Stimulated activated CD8-positive, alpha-beta memory T cell treated with anti-CD3 and anti-CD28 coated beads, Interleukin-15, amount 100 ng/mL, for 1 hour (primary cell): ENCODE measurements around the gene PSMD3.

Source experiments
- DNase-seq: peaks from one replicate; pipeline ENCODE4 v3.0.0-alpha.2; 2020; ENCODE audit warnings: low read depth

Gene PSMD3

DNA sequence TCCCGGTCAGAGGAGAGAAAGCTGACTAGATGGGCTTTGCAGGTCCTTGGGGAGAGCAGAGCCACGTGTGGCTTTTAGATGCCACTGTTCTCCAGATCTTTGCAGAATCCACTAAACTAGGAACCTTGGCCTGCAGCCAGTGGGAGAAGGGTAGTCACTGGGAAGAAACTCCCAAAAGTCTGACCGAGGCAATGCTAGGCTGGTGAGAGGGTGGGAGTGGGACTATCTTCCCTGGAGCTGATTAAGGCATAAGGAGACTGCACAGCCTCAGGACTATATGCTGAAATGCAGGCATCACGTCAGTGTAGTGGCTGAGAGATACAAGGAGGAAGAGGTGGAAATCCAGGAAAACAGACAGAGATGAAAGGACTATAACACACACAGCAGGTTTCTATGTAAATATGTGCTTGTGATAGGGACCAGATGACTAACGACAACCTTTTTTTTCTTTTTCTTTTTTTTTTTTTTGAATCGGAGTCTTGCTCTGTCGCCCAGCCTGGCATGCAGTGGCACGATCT, 20.0 kb upstream of the PSMD3 start:
- DNase-seq, result no peak

DNA sequence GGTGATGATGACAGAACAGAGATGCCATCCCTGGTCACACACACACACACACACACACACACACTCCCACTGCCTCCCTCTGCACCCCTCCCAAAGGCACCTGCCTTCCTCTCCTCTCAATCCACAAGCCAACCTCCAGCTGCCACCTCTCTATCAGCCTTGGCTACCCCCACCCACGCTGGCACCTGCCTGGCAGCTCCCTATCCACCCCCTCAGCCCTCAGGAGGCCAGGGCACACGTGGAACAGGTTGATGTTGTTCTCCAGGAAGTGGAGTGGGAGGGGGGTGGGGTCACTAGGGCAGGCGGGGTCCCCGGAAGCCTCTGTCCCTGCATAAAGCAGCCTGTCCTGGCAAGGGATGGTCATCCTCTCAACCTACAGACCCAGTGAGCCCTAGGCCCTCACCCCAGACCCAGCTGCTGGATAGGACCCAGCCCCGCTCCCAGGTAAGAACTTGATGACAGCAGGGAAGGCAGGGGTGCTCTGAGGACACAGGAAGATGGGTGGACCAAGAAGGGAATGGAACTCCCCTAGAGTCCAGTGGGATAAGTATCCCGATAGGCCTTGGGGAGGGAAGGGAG, 17.9 kb upstream of the PSMD3 start, which contains the start of gene GSDMA:
TSS of gene GSDMA (plus strand) at position 363 of the 579 bp plus-strand sequence. CDS start 2,684 bp downstream, outside the sequence.
- DNase-seq, result no peak

DNA sequence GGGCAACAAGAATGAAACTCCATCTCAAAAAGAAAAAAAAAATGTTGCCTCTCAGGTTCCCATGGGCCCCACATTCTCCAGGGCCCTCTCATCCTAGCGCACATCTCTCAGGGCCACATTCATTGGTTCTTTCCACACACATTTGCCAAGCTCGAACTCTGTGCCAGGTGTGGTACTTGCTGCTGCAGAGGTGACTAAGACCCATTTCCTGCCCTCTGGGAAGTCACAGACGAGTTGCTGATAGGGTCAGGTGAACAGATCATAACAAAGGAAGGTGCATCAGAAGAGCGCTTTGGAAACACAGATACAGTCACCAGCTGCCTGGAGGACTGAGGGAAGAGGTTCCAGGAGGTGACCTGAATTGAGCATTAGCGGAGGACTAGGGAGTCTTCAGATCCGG, 16.8 kb upstream of the PSMD3 start:
- DNase-seq, result no peak

DNA sequence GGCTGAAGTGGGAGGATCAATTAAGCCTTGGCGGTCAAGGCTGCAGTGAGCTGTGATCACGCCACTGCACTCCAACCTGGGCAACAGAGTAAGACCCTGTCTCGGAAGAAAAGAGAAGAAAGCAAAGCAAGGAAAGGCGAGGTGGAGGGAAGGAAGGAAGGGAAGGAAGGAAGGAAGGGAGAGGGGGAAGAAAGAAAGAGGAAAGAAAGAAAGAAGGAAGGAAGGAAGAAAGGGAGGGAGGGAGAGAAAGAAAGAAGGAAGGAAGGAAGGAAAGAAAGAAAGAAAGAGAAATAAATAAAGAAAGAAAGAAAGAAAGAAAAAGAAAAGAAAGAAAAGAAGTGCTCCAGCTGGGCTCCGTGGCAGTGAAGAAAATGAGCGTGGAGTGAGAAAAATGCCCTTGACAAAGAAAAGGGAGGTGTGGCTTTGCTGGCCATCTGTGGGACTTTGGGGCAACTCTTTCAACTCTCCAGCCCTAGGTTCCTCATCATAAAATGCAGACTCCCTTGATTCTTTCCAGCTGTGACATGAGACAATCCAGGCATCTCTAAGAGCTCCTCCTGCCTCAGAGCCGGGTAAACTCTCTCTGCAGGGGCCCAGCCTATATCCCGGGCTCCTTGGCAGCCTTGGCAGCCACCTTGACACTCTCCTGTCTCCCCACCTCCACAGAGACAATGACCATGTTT, 15.4 kb upstream of the PSMD3 start:
- no peak for DNase-seq

DNA sequence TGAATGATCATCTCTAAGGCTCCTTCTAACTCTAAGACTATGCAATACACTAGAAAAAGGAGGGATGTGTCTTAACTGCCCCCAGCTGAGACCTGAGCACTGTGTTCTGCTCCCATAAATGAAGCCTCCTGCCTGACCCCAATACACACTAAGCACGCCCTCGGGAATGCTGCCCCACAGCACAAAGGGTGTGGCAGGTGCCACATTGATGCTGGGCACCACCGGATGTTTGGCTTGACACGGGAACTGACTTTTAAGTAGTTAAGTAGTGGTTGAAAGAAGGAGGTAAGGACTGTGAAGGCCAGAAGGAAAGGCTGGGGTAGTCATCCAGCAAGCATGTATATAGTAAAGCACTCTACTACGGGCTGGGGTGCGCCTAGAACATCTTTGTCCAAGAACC, 13.8 kb upstream of the PSMD3 start:
- no peak for DNase-seq

DNA sequence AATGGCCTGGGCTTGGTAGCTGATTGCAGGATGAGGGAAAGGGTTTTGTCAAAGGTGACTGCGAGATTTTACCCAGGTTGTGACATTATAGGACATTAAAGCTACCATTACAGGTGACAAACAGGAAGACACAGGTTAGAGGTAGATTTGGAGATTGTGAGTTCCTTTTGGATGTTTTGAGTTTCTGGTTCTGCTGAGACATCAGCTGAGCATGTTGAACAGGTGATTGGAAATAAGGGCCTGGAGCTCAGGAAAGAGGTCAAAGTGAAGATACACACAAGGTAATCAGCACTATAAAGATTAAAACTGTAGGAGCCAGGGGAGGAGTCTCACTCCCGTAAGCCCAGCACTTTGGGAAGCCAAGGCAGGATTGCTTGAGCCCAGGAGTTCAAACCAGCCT, 11.8 kb upstream of the PSMD3 start:
- no peak for DNase-seq

DNA sequence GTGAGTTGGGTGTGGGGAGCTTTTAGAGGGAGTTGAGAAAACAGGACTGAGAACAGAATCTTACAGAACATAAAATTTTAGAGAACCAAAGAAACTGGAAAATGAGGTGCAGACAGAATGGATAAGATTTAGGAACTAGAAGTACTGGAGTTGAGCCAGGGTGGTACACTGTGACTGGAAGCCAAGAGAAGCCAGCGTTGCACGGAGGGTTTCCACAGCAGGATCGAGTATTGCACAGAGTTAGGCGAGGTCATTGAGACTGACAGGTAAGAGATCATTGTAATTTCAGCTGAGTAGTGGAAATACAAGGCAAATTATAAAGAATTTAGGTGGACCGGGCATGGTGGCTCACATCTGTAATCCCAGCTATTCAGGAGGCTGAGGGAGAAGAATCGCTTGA, 11.2 kb upstream of the PSMD3 start:
- DNase-seq, result no peak

DNA sequence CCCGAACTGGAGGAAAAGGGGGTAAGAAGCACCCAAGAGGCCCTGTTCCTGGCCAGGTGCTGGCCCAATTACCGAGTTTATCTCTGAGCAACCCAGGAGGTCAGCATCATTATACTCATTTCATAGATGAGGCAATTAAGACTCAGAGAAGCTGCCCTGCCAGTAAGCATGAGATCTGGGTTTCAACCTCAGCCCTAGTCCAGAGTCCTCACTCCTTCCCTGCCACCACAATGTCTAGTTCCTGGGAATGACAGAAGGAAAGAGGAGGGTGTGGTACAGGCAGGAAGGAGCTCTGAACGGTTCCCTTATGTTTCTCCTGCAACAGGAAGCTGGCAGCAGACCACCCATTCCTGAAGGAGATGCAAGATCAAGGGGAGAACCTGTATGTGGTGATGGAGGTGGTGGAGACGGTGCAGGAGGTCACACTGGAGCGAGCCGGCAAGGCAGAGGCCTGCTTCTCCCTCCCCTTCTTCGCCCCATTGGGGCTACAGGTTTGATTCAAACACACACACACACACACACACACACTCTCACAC, 10.4 kb upstream of the PSMD3 start:
- DNase-seq, result no peak

DNA sequence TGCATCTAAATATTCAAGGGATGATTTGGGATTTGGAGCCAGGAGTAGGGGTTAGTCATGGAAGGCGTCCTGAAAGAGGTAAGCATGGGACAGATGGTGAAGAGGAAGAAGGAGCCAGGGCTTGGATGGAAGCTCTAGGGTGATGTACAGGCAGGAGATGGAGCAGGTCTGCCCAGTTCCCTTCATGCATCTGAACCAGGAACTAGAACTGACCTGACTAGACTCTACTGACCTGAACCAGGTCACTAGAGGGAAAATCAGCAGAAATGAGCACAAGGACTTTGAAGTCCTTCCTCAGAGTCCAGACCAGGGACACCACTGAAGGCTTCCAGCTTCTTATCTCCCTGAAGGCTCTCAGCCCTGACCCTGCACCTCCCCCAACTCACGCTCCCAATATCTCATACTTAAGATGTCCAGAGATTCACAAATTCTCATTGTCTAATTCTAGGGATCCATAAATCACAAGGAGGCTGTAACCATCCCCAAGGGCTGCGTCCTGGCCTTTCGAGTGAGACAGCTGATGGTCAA, 9.5 kb upstream of the PSMD3 start:
- DNase-seq, result no peak

DNA sequence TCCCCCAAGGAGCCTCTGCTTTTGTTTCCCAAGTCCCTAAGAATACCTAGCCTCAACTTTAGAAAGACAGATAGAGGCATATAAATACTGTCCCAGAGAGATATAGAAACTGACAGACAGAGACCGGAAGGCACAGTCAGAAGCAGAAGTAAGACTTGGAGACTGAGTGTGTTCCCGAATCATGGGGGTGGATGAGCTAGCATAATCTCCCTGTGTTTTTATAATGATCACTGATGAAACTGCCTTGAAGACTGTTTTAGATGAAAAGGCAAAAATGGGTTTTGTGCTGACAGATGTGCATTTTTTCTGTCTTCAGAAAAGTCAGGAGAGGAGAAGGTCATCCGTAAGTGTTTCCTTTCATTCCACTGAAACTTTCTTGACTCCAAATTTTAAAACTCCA, 8.3 kb upstream of the PSMD3 start:
- no peak for DNase-seq

DNA sequence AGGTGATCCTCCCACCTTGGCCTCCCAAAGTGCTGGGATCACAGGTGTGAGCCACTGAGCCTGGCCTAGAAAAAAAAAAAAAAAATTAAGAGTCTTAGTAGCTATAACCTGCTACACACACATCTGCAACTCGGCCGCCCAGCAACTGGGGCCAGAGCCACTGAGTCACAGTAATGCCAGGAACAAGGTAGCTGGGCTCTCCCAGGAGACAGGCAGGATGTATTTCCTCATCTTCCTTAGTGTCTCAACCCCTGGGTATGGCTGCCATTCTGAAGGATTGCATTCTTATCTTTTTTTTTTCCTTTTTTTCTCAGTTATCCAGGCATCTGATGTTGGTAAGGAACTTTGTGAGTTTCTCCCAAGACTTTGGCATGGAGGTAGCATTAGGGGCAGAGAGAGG, 7.1 kb upstream of the PSMD3 start:
- no peak for DNase-seq

DNA sequence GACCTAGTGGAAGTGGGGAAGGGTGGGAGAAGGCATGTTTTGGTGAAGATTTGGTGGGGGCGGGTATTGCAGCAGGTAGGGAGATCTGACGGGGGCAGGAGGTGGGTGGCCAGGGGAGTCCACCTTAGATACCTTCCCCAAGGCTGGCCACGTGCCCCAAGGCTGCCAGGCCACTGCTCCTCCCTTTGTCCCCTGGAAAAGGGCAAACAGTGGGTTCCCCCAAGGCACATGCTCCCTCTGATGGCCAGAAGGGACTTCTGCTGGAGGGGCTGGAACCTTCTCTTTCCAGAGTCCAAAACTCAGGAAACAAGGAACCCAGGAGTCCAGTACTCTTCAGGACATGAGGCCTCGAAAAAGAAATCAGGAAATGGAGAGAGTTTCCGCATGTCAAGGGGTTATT, 6.2 kb upstream of the PSMD3 start:
- DNase-seq, result no peak

DNA sequence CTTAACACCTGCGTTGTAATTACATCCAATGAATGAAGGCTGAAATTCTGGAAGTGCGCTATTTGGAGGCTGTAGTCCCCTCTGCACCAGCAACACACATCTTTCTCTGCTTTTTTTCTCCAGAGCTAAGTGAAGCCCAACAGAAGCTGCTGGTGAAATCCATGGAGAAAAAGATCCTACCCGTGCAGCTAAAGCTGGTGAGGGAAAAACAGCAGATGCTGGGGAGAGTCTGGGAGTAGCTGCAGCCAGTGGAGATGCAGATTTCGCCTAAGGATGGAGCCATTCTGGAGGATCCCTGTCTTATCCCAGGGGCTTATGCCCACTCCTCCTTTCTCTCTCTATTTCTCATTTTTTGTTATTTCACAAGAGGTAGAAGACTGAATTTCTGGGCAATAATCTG, 4.8 kb upstream of the PSMD3 start:
- no peak for DNase-seq

DNA sequence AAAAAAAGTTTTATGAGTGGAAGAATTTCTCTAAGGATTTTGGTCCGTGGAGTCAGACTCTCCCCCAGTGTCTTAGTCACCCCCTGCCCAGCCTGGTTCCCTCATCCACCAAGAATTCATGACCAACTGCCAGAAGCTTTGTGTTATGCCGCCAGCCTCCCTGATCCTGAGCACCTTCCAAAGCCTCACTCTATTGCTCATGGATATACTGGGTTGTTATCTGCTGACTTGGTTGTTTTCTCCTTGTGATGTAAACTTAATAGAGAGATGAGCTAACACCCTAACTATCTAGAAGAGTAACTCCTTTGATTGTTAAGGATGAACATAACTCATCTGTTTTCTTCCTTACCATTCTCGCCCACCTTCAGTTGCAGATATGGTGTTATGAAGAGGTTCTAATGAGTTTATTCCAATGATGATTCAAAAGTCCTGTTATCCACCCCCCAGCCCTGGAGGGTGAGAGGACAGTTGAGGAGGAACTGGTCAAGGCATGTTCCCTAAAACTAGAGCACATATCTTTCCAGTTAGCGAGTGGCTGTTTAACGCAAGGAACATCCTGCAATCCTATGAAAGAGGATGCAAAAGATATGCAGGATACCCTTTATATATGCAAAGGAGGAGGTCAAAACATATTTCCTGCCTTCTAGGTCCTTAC, 1.5 kb upstream of the PSMD3 start:
- no peak for DNase-seq

DNA sequence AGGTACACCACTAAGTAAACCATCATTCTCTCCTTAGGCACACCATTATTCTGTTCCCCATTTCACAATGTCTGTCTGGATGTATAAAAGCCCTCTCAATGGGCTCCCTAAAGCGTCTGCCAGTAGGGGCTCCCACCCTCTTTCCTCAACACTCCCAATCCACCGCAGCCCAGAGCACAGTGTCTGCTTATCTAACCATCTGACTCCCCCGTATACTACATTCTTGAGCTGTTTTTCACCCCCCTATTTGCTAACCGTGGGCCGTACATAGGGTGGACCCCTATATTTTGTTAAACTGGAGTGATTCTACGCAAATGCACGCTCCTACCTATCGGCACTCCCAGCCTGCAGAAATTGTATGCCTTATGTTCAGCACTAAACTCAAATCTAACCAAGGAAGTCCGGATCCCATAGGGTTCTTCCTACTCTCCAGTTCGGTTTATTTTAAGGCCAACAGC, 685 bp upstream of the PSMD3 start:
- no peak for DNase-seq

DNA sequence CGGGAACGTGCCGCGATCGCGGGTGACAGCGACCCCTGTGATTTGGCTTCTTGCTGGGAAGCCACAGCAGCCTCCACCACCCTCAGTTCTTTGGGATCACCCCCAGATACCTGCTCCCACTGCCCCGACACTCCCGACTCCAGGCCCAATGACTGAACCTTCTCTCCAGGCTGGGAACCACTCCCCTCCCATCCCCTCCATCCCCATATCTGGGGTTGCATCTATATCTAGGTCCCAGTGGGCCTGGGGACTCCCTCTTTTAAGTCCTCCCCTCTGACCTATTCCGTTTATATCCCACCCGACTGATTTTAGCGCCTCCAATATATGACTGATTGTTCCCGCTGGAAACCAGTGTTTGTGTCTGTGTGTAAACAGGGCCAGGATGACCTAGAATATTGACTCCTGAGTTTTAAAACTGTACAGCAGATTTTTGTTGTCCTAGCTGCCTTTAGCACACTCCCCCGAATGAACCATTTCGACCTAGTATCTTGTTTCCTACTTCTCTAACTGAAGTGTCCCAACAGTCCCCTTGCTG, 667 bp downstream of the PSMD3 start:
- no peak for DNase-seq

DNA sequence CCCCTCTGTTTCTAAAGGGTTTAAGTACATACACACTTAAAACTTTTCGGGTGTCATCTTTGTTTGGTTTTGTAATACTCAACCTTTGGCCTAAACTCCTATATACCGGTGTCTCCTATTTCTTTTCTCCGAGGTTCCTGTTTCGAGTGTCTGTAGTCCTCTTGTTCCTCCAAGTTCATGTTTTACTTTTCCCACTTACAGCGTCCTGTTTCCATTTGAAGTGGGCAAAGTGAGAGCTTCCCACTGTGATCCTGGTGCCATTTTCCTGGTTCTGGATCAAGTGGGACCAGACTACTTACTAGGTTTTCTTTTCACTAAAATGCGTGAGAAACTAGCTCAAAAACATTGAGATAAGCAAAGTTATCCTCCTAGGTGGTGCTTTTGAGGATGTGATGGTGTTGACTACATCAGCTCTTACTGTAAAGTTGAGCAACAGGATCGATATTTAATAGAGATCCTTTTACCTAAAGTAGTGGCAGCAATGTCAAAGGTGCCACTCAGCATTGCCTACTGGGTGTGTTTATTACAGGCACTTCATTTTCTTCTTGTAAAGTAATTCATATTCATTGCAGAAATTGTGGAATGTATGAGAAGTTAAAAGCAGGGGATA, 1.3 kb downstream of the PSMD3 start:
- DNase-seq, result no peak

DNA sequence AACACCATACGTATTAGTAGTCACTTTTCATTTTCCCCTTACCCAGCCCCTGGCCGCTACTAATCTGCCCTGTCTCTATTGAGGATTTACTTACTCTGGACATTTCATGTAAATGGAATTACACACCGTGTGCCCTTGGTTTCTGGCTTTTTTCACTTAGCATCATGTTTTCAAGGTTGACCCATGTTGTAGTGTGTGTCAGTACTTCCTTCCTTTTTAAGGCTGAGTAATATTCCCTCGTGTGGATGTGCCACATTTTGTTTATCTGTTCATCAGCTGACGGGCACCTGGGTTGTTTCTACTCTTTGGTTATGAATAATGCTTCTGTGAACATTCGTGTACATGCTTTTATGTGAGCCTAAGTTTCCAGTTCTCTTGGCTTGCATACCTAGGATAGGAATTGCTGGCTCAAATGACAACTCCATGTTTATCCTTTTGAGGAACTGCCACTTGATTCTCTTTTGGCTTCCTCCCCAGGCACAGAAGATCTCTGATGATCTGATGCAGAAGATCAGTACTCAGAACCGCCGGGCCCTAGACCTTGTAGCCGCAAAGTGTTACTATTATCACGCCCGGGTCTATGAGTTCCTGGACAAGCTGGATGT, 7.7 kb downstream of the PSMD3 start:
- no peak for DNase-seq

DNA sequence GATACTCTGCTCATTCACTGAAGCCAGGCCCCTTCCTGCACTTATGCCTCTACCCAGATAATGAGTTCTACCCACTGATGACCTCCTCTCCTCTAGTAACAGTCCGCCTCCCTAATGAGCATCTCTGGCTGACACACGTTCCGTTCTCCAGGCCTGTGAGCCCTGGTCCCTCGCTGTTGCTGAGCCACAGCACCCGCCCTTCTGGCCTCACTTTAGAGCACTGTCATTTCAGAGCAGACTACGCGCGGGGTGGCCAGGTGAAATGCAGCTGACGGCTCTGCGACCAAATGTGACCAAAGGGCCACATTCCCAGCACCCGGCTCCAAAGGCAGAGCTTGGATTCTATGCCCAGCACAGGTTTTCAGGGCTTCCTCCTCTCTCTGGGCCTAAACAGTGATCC, 13.8 kb downstream of the PSMD3 start:
- no peak for DNase-seq

DNA sequence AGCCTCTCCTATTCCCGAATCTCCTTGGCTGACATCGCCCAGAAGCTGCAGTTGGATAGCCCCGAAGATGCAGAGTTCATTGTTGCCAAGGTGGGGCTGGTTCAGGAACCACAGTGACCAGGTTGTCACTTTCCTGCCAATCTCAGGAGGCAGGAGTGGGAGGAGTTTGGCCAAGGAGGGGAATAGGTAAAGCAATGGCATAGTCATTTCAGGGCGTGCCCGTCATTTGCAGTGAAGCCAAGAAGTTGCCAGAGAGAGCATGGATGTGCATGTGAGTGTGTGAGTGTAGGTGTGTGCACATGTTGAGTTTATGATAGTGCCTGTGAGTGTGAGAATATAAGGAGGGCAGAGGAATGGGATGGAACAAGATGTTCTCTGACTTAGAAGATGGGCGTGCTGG, 14.8 kb downstream of the PSMD3 start:
- DNase-seq, result no peak

DNA sequence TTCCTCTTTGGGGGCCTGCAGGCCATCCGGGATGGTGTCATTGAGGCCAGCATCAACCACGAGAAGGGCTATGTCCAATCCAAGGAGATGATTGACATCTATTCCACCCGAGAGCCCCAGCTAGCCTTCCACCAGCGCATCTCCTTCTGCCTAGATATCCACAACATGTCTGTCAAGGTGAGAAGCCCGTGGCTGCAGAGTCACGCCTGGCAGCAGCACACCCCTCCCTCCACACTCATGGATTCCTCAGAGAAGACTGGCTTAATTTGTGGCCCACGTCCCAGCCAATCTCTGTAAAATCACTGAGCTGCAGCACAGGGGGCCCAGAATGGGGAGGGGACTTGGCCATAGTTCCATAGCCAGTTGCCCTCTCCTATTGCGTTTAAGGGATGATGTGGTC, 15.6 kb downstream of the PSMD3 start:
- no peak for DNase-seq

DNA sequence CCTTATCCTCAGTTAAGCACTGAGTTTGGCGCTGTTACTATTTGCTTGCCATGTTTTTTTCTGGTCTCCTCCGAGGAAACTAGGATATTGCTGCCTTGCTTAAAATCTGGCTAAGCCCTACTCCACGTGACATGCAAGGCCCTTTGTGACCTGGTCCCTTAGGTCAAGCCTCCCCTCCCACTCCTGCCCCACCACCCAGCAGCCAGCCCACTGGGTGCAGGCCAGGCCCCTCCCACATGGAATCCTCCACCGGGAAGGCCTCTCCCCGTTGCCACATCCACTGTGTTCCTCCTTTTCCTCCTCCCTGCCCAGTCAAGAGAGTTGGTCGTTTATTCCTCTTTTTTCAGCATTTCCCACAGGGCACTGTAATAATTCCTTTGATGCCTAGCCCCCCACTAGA, 16.2 kb downstream of the PSMD3 start:
- DNase-seq, result no peak
